ENCODE results near the gene CIAO2B.

CIAO2B gene

GRCh38 chr16:66888647-66889615 lies 45.3 kb downstream of the CIAO2B start:
- Histone ChIP-seq H3K4me2 (ENCODE audit: low read length) (no peak overlapping the region), H3K4me1 (ENCODE audit: control insufficient read depth, insufficient read depth, low read length) (peaks cover 9% of the 10 kb centered on the region), H3K27me3 (ENCODE audit: control insufficient read depth, insufficient read depth, low read length) (no peaks in the 10 kb centered on the region), H3K9ac (ENCODE audit: low read depth, low read length) (no peak overlapping the region), H3K36me3 (ENCODE audit: insufficient read depth, low read length) (peaks cover 31% of the 10 kb centered on the region), H3K4me3 (ENCODE audit: low read length) (no peak overlapping the region), H3K9me3 (replicated peaks; ENCODE audit: low read length) (no peaks in the 10 kb centered on the region)

DNA sequence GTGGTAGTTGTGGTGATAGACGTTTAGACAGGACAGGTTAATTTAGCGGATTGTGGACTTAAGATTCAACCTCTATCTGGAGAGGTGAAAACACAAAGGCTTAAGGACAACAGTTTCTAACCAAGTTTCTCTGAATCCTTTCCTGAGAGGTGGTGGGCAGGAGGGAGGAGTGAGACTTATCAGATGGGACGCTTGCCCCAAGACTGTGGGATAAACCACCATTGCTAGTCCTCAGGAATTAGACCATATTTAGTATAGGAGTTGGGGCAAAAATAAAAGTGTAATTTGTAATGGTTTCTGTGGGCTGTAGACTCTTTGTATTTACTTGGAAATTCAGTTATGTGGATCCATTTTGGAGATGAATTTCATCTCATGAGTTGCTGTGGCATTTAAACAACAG lies 47.3 kb downstream of the CIAO2B start:
- Histone ChIP-seq H3K9me3 (replicated peaks; ENCODE audit: low read length) (no peaks in the 10 kb centered on the region), H3K27me3 (ENCODE audit: control insufficient read depth, insufficient read depth, low read length) (no peaks in the 10 kb centered on the region), H3K4me2 (ENCODE audit: low read length) (peak overlapping the region; percentile 18), H3K4me1 (ENCODE audit: control insufficient read depth, insufficient read depth, low read length) (peaks cover 11% of the 10 kb centered on the region), H3K36me3 (ENCODE audit: insufficient read depth, low read length) (peaks cover 31% of the 10 kb centered on the region), H3K9ac (ENCODE audit: low read depth, low read length) (no peak overlapping the region), H3K4me3 (ENCODE audit: low read length) (no peak overlapping the region)

GRCh38 chr16:66886321-66886720 lies 47.9 kb downstream of the CIAO2B start:
- no peaks in the 10 kb centered on the region for H3K9me3 ChIP-seq (replicated peaks; ENCODE audit: low read length)
- H3K9ac ChIP-seq (ENCODE audit: low read depth, low read length), result no peak overlapping the region
- H3K27me3 ChIP-seq (ENCODE audit: control insufficient read depth, insufficient read depth, low read length), result no peaks in the 10 kb centered on the region
- peaks cover 11% of the 10 kb centered on the region for H3K4me1 ChIP-seq (ENCODE audit: control insufficient read depth, insufficient read depth, low read length)
- H3K36me3 ChIP-seq (ENCODE audit: insufficient read depth, low read length), result peaks cover 31% of the 10 kb centered on the region
- H3K4me2 ChIP-seq (ENCODE audit: low read length), result peak overlapping the region; percentile 18
- H3K4me3 ChIP-seq (ENCODE audit: low read length), result no peak overlapping the region

- Histone ChIP-seq H3K27me3 (ENCODE audit: control insufficient read depth, insufficient read depth, low read length) (no peaks in the 10 kb centered on the region), H3K4me2 (ENCODE audit: low read length) (no peak overlapping the region), H3K4me1 (ENCODE audit: control insufficient read depth, insufficient read depth, low read length) (peaks cover 11% of the 10 kb centered on the region), H3K4me3 (ENCODE audit: low read length) (no peak overlapping the region), H3K9me3 (replicated peaks; ENCODE audit: low read length) (no peaks in the 10 kb centered on the region), H3K9ac (ENCODE audit: low read depth, low read length) (no peak overlapping the region), H3K36me3 (ENCODE audit: insufficient read depth, low read length) (peaks cover 28% of the 10 kb centered on the region)
Measured at GRCh38 chr16:66885491-66885890, 48.7 kb downstream of the CIAO2B start.

- no peaks in the 10 kb centered on the region for H3K9me3 ChIP-seq (replicated peaks; ENCODE audit: low read length)
- H3K4me3 ChIP-seq (ENCODE audit: low read length), result no peak overlapping the region
- no peak overlapping the region for H3K9ac ChIP-seq (ENCODE audit: low read depth, low read length)
- peaks cover 28% of the 10 kb centered on the region for H3K36me3 ChIP-seq (ENCODE audit: insufficient read depth, low read length)
- no peaks in the 10 kb centered on the region for H3K27me3 ChIP-seq (ENCODE audit: control insufficient read depth, insufficient read depth, low read length)
- H3K4me1 ChIP-seq (ENCODE audit: control insufficient read depth, insufficient read depth, low read length), result peaks cover 24% of the 10 kb centered on the region
- H3K4me2 ChIP-seq (ENCODE audit: low read length), result no peak overlapping the region
Measured at GRCh38 chr16:66882702-66883101, 51.5 kb downstream of the CIAO2B start.

Data from skeletal muscle satellite cell (primary cell).